Activated CD4-positive, alpha-beta T cell treated with anti-CD3 and anti-CD28 coated beads for 36 hours (primary cell): ENCODE results near the gene FBXL19. TPM values are rescaled to one million over a fixed set of nuclear protein-coding genes. Genes with fewer than 3 reads are reported as not detected.

ENCODE experiments used
- ATAC-seq: fragments of 200-7000 bp; cut with Tn5 transposase; one replicate; pipeline ENCODE4 v1.10.0; 2021; ENCODE audit warnings: mild to moderate bottlenecking, moderate library complexity
- CTCF ChIA-PET: fragments of 350-600 bp; sonication (Branson Sonifier 250); formaldehyde crosslinking; loops from one replicate; lab custom pipeline; 2021; ENCODE audit warnings: antibody characterized with exemption; lab: Charles Lee
- POLR2A ChIA-PET: fragments of 350-600 bp; sonication (Branson Sonifier 250); formaldehyde crosslinking; loops from one replicate; lab custom pipeline; 2021; ENCODE audit warnings: antibody characterized with exemption, inconsistent platforms; lab: Charles Lee
- DNase-seq: peaks from one replicate; pipeline ENCODE4 v3.0.0-alpha.2; 2020
- H3K27ac Mint-ChIP-seq: one replicate; pipeline ENCODE4 v1.8.0; 2021; ENCODE audit warnings: mixed read lengths
- H3K27me3 Mint-ChIP-seq: one replicate; pipeline ENCODE4 v1.8.0; 2021; ENCODE audit warnings: mixed read lengths
- H3K36me3 Mint-ChIP-seq: one replicate; pipeline ENCODE4 v1.8.0; 2021; ENCODE audit warnings: low read depth, mixed read lengths
- H3K4me1 Mint-ChIP-seq: one replicate; pipeline ENCODE4 v1.8.0; 2021; ENCODE audit warnings: mixed read lengths
- H3K4me3 Mint-ChIP-seq: one replicate; pipeline ENCODE4 v1.8.0; 2021; ENCODE audit warnings: mild to moderate bottlenecking, moderate library complexity, mixed read lengths
- H3K9me3 Mint-ChIP-seq: one replicate; pipeline ENCODE4 v1.8.0; 2021; ENCODE audit warnings: low read depth, mixed read lengths
- intact Hi-C, 2 experiments: fragments of 100-400 bp; cut with DNase I in 1 of 2; cut with micrococcal nuclease in 1 of 2; formaldehyde crosslinking; loops; one replicate each; pipeline versions ENCODE4 v1.14.2 to v1.15.1; 2022 to 2024; cut with DNase I, micrococcal nuclease
- total RNA-seq, 2 experiments: library from RNA; stranded (reverse); gene quantifications; one replicate each; pipeline ENCODE4 v1.2.3, GENCODE V29; 2021

FBXL19 gene
- total RNA-seq, 2 experiments from 2014 or later, result 23.7 to 31.4 TPM

DNA sequence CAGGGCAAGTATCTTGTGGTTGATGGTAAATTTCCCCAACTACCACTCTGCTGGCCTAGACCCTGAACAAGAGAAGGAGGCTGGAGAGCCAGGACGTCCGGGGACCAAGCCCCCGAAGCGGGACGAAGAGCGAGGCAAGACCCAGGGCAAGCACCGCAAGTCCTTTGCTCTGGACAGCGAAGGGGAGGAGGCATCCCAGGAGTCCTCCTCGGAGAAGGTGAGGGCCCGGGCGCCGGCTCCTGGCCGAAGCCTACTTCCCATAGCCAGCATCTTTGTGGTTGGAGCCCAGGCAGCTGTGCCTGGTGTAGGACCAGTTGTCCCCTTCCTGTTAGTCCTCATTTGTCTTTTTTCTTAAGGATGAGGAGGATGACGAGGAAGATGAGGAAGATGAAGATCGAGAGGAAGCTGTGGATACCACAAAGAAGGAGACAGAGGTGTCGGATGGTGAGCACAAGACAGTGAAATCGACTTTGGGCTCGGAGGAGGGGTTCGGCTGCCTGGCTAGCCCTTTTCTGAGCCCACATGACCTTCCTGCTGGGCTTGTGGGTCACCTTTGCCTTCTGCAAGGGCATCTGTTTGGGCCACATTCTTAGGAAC lies 46.0 kb downstream of the FBXL19 start:
- H3K27ac Mint-ChIP-seq, result no peak overlapping the region
- DNase-seq (no peak), ATAC-seq (no peak)
- peaks cover 59% of the 10 kb centered on the region for H3K36me3 Mint-ChIP-seq
- no peaks in the 10 kb centered on the region for H3K4me1 Mint-ChIP-seq
- ChIA-PET CTCF (interaction anchor here (0.6 to 1.3 kb wide), 3 partner anchors 125 to 148 kb away, joined by 3 read pairs; partner anchors contain the start of gene KAT8), POLR2A (interaction anchor here (0.5 to 0.9 kb wide), 2 partner anchors 11 to 63 kb away, joined by 3 to 6 read pairs; no protein-coding TSS in a partner anchor)
- no peaks in the 10 kb centered on the region for H3K9me3 Mint-ChIP-seq
- no peaks in the 10 kb centered on the region for H3K27me3 Mint-ChIP-seq
- intact Hi-C loops, result no loop called here
- no peak overlapping the region for H3K4me3 Mint-ChIP-seq

DNA sequence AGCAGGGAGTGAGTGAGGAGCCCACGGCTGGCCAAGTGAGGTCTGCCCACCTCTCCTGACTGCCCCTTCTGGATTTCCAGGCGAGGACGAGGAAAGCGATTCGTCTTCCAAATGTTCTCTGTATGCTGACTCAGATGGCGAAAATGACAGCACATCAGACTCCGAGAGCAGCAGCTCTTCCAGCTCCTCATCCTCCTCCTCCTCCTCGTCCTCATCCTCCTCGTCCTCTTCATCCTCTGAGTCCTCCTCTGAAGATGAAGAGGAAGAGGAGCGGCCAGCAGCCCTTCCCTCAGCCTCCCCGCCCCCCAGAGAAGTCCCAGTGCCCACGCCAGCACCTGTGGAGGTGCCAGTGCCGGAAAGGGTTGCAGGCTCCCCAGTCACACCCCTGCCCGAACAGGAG lies 47.9 kb downstream of the FBXL19 start:
- Mint-ChIP-seq H3K4me1 (no peaks in the 10 kb centered on the region), H3K4me3 (no peak overlapping the region), H3K27me3 (no peaks in the 10 kb centered on the region), H3K9me3 (no peaks in the 10 kb centered on the region), H3K36me3 (peaks cover 57% of the 10 kb centered on the region), H3K27ac (no peak overlapping the region)
- intact Hi-C loops, result no loop called here
- ChIA-PET POLR2A (no interaction called here), CTCF (interaction anchor here (0.9 to 1.6 kb wide), 2 partner anchors 11 to 14 kb away, joined by 3 to 4 read pairs; no protein-coding TSS in a partner anchor)
- DNase-seq (no peak), ATAC-seq (no peak)

DNA sequence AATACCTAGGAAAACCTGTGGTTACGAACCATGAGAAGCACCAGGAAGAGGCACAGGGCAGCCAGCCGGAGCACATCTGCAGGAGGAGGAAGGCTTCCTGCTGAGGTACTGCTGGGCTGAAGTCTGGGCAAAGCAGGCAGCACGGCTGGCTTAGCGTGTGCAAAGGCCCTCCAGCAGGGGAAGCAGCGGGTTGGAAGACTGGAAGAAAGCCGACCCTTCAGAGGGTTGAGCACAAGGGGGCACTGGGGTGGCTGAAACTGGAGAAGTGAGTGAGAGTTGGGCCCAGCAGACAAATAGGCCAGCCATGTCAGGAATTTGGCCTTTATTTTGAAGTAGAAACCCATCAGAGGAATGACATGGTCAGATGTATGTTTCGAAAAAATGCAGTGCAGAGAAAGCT lies 49.5 kb downstream of the FBXL19 start:
- H3K4me3 Mint-ChIP-seq, result no peak overlapping the region
- H3K9me3 Mint-ChIP-seq, result no peaks in the 10 kb centered on the region
- H3K36me3 Mint-ChIP-seq, result peaks cover 53% of the 10 kb centered on the region
- DNase-seq (no peak), ATAC-seq (no peak)
- ChIA-PET CTCF (interaction anchor here (0.6 to 1.6 kb wide), 2 partner anchors 9 to 896 kb away, joined by 3 read pairs; no protein-coding TSS in a partner anchor), POLR2A (no interaction called here)
- intact Hi-C loops, result no loop called here
- H3K4me1 Mint-ChIP-seq, result no peaks in the 10 kb centered on the region
- H3K27ac Mint-ChIP-seq, result no peak overlapping the region
- no peaks in the 10 kb centered on the region for H3K27me3 Mint-ChIP-seq

DNA sequence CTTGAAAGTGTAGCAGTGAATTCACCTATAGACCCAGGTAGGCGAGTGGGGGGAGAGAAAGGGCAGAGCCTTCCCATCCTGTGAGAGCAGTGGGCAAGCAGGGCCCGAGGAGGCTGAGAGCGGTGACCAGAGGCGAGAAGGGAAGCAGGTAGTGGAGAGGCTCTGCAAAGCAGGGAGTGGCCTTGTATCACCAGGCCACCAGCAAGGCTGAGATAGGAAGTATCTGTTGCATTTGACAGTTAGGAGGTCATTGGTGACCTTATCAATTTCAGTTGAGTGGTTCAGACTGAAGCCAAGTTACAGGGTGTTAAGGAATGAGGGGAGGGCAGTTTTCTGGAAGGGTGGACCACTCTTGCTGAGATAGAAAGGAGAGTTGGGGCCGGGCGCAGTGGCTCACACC lies 51.0 kb downstream of the FBXL19 start:
- no peak overlapping the region for H3K27ac Mint-ChIP-seq
- H3K36me3 Mint-ChIP-seq, result peaks cover 50% of the 10 kb centered on the region
- DNase-seq (no peak), ATAC-seq (no peak)
- ChIA-PET POLR2A (no interaction called here), CTCF (no interaction called here)
- H3K27me3 Mint-ChIP-seq, result no peaks in the 10 kb centered on the region
- intact Hi-C loops, result no loop called here
- no peaks in the 10 kb centered on the region for H3K4me1 Mint-ChIP-seq
- no peaks in the 10 kb centered on the region for H3K9me3 Mint-ChIP-seq
- H3K4me3 Mint-ChIP-seq, result no peak overlapping the region

DNA sequence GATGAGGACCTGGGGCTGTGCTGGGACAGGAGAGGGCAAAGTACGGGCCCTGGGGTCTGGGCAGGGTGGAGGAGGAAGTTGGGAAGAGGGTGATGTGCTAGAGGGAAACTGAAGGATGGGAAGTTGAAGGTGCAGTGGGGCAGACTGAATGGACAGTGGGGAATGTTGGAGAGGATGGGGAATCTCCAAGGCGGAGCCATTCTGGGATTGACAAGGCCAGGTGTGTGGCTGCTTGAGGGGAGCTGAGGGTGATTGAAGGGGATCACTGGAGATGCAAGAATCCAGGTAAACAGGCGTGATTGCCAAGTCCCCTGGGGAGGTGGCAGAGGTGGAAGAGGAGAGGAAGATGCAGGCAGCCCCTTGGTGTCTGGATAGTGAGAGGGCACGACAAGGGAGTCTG lies 53.1 kb downstream of the FBXL19 start:
- ChIA-PET POLR2A (no interaction called here), CTCF (no interaction called here)
- no peak for DNase-seq
- H3K4me1 Mint-ChIP-seq, result no peaks in the 10 kb centered on the region
- no peak overlapping the region for H3K4me3 Mint-ChIP-seq
- intact Hi-C loops, result no loop called here
- no peak for ATAC-seq
- no peaks in the 10 kb centered on the region for H3K27me3 Mint-ChIP-seq
- no peak overlapping the region for H3K27ac Mint-ChIP-seq
- no peaks in the 10 kb centered on the region for H3K9me3 Mint-ChIP-seq
- H3K36me3 Mint-ChIP-seq, result peaks cover 45% of the 10 kb centered on the region

DNA sequence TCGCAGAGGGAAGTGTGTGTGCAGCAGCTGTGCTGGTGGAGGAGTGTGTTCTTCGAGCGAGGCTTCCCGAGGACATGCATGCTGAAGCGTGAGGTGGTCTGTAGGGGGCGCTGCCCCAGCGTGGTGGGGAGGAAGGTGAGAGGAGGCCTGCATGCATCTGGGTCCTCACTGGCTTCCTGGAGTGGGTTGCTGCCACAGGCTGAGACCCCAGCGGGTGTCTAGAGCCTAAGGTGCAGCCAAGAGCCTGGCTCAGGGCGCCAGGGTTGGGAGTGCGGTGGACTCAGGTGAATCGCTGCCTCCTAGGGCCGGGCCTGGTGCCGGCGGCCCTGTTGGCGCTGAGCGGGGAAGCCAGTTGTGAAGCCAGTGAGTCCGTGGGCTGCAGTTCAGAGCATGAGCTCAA lies 54.1 kb downstream of the FBXL19 start:
- no peak overlapping the region for H3K4me3 Mint-ChIP-seq
- ATAC-seq (peak; percentile 59), DNase-seq (peak; percentile 62)
- no peak overlapping the region for H3K27ac Mint-ChIP-seq
- intact Hi-C loops, result no loop called here
- peaks cover 37% of the 10 kb centered on the region for H3K36me3 Mint-ChIP-seq
- H3K9me3 Mint-ChIP-seq, result no peaks in the 10 kb centered on the region
- H3K4me1 Mint-ChIP-seq, result no peaks in the 10 kb centered on the region
- POLR2A ChIA-PET, result no interaction called here
- no peaks in the 10 kb centered on the region for H3K27me3 Mint-ChIP-seq
- CTCF ChIA-PET, result interaction anchor here (0.7 to 0.9 kb wide), 2 partner anchors 17 to 36 kb away, joined by 3 read pairs; no protein-coding TSS in a partner anchor

DNA sequence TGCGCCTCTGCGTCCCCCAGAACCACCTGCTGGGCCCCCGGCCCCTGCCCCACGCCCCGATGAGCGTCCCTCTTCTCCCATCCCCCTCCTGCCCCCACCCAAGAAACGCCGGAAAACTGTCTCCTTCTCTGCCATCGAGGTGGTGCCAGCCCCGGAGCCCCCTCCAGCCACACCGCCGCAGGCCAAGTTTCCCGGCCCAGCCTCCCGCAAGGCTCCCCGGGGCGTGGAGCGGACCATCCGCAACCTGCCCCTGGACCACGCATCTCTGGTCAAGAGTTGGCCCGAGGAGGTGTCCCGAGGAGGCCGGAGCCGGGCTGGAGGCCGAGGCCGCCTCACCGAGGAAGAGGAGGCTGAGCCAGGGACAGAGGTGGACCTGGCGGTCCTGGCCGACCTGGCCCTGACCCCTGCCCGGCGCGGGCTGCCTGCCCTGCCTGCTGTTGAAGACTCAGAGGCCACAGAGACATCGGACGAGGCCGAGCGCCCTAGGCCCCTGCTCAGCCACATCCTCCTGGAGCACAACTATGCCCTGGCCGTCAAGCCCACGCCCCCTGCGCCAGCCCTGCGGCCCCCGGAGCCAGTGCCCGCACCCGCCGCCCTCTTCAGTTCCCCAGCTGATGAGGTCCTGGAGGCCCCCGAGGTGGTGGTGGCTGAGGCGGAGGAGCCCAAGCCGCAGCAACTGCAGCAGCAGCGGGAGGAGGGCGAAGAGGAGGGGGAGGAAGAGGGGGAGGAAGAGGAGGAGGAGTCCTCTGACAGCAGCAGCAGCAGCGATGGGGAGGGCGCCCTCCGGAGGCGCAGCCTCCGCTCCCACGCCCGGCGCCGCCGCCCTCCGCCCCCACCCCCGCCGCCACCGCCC lies 56.0 kb downstream of the FBXL19 start:
- DNase-seq, result no peak
- intact Hi-C loops, result loop anchor here (10.0 kb wide), 2 partner anchors 115 to 315 kb away; partner anchors contain the start of gene VKORC1 (in 1 of the 2)
- no peak for ATAC-seq
- peaks cover 30% of the 10 kb centered on the region for H3K36me3 Mint-ChIP-seq
- POLR2A ChIA-PET, result no interaction called here
- H3K4me3 Mint-ChIP-seq, result no peak overlapping the region
- no peaks in the 10 kb centered on the region for H3K9me3 Mint-ChIP-seq
- H3K27ac Mint-ChIP-seq, result no peak overlapping the region
- H3K4me1 Mint-ChIP-seq, result no peaks in the 10 kb centered on the region
- CTCF ChIA-PET, result interaction anchor here (0.8 kb wide), 1 partner anchor 196 kb away, joined by 4 read pairs; no protein-coding TSS in a partner anchor
- no peaks in the 10 kb centered on the region for H3K27me3 Mint-ChIP-seq

DNA sequence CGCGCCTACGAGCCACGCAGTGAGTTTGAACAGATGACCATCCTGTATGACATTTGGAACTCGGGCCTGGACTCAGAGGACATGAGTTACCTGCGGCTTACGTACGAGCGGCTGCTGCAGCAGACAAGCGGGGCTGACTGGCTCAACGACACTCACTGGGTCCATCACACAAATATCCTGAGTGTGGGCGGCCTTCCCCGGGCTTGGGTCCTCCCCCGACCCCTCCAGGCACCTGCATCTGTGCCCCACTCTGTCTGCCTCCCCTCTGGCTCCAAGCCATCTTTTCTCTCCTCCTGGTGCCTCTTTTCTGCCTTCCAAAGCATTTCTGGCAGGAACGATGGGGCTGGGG lies 56.6 kb downstream of the FBXL19 start:
- intact Hi-C loops, result loop anchor here (10.0 kb wide), 2 partner anchors 115 to 315 kb away; partner anchors contain the start of gene VKORC1 (in 1 of the 2)
- ChIA-PET CTCF (no interaction called here), POLR2A (no interaction called here)
- H3K27ac Mint-ChIP-seq, result no peak overlapping the region
- H3K36me3 Mint-ChIP-seq, result peaks cover 28% of the 10 kb centered on the region
- no peaks in the 10 kb centered on the region for H3K9me3 Mint-ChIP-seq
- no peak for ATAC-seq
- no peaks in the 10 kb centered on the region for H3K27me3 Mint-ChIP-seq
- no peak overlapping the region for H3K4me3 Mint-ChIP-seq
- no peak for DNase-seq
- H3K4me1 Mint-ChIP-seq, result peaks cover 3% of the 10 kb centered on the region

DNA sequence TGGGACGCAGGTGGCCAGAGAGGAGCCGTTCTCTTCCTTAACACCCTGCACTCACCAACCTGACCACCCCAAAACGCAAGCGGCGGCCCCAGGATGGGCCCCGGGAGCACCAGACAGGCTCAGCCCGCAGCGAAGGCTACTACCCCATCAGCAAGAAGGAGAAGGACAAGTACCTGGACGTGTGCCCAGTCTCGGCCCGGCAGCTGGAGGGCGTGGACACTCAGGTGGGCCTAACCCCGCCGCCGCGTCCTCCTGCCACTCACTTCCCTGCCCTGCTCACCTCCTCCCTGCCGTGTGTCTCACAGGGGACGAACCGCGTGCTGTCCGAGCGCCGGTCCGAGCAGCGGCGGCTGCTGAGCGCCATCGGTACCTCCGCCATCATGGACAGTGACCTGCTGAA lies 57.1 kb downstream of the FBXL19 start:
- H3K27ac Mint-ChIP-seq, result no peak overlapping the region
- H3K27me3 Mint-ChIP-seq, result no peaks in the 10 kb centered on the region
- no peak overlapping the region for H3K4me3 Mint-ChIP-seq
- intact Hi-C loops, result loop anchor here (10.0 kb wide), 2 partner anchors 114 to 314 kb away; partner anchors contain the start of gene VKORC1 (in 1 of the 2)
- peaks cover 3% of the 10 kb centered on the region for H3K4me1 Mint-ChIP-seq
- no peak for DNase-seq
- no peak for ATAC-seq
- ChIA-PET POLR2A (no interaction called here), CTCF (interaction anchor here (0.6 kb wide), 1 partner anchor 488 kb away, joined by 3 read pairs; no protein-coding TSS in a partner anchor)
- H3K9me3 Mint-ChIP-seq, result no peaks in the 10 kb centered on the region
- H3K36me3 Mint-ChIP-seq, result peaks cover 28% of the 10 kb centered on the region

DNA sequence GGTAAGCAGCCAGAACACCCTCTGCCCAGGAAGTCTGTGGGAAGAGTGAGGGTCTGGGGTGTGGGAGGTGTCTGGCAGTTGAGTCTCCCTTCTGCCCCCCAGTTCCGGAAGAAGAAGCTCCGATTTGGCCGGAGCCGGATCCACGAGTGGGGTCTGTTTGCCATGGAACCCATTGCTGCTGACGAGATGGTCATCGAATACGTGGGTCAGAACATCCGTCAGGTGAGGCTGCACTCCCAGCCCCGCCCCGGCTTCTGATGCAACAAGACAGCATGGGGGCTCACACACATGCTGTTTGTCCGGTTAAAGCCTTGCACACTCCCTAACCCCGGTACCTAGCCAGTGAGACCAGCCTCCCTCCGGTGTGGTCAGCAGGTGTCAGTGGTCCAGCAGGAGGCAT lies 57.6 kb downstream of the FBXL19 start:
- intact Hi-C loops, result loop anchor here (10.0 kb wide), 2 partner anchors 114 to 314 kb away; partner anchors contain the start of gene VKORC1 (in 1 of the 2)
- Mint-ChIP-seq H3K4me1 (peaks cover 3% of the 10 kb centered on the region), H3K9me3 (no peaks in the 10 kb centered on the region), H3K27ac (no peak overlapping the region), H3K36me3 (peaks cover 24% of the 10 kb centered on the region), H3K4me3 (no peak overlapping the region), H3K27me3 (no peaks in the 10 kb centered on the region)
- ChIA-PET CTCF (interaction anchor here (0.6 to 0.7 kb wide), 2 partner anchors 43 to 488 kb away, joined by 3 read pairs; no protein-coding TSS in a partner anchor), POLR2A (interaction anchor here (0.6 kb wide), 1 partner anchor 462 kb away, joined by 3 read pairs; the partner anchor contains the start of gene ZNF843)
- DNase-seq, result no peak
- no peak for ATAC-seq
